Mesendoderm (in vitro differentiated cells): Measurements from ENCODE around the gene QRFP.

ENCODE experiments used
- DNase-seq: peaks from one replicate; pipeline ENCODE4 v3.0.0; 2013
- H2AK5ac ChIP-seq: 2 replicates; pipeline ENCODE4 v1.6.1; 2013; ENCODE audit warnings: low read length, inconsistent platforms
- H2BK120ac ChIP-seq: 2 replicates; pipeline ENCODE4 v1.6.1; 2013; ENCODE audit warnings: low read depth, mild to moderate bottlenecking, low read length, moderate library complexity, mixed read lengths
- H2BK15ac ChIP-seq: replicated peaks from 2 replicates; pipeline ENCODE4 v1.6.1; 2013; ENCODE audit warnings: low read depth, mild to moderate bottlenecking, moderate library complexity
- H2BK5ac ChIP-seq: 2 replicates; pipeline ENCODE4 v1.6.1; 2013; ENCODE audit warnings: low read length, inconsistent platforms
- H3K18ac ChIP-seq: 2 replicates; pipeline ENCODE4 v1.6.1; 2013; ENCODE audit warnings: mild to moderate bottlenecking, low read length, mixed read lengths
- H3K23ac ChIP-seq: one replicate; pipeline ENCODE4 v1.6.1; 2013; ENCODE audit warnings: low read length
- H3K27ac ChIP-seq: 2 replicates; pipeline ENCODE4 v1.5.1; 2013; ENCODE audit warnings: low read depth, mild to moderate bottlenecking, inconsistent platforms, low read length, moderate library complexity
- H3K27me3 ChIP-seq: 2 replicates; pipeline ENCODE4 v1.6.1; 2013; ENCODE audit warnings: low read length, control low read depth, mild to moderate bottlenecking, inconsistent platforms; ENCODE audit not compliant: insufficient read depth, poor library complexity
- H3K36me3 ChIP-seq: 2 replicates; pipeline ENCODE4 v1.6.1; 2013; ENCODE audit warnings: low read length, inconsistent platforms; ENCODE audit not compliant: control insufficient read depth, insufficient read depth
- H3K4ac ChIP-seq: one replicate; pipeline ENCODE4 v1.6.1; 2013; ENCODE audit warnings: low read depth, mild to moderate bottlenecking, low read length, moderate library complexity
- H3K4me1 ChIP-seq: 2 replicates; pipeline ENCODE4 v1.6.1; 2013; ENCODE audit warnings: low read depth, low read length, inconsistent platforms; ENCODE audit not compliant: control insufficient read depth
- H3K4me2 ChIP-seq: 2 replicates; pipeline ENCODE4 v1.6.1; 2013; ENCODE audit warnings: low read length
- H3K4me3 ChIP-seq: 2 replicates; pipeline ENCODE4 v1.5.1; 2013; ENCODE audit warnings: mild to moderate bottlenecking, low read length
- H3K56ac ChIP-seq: one replicate; pipeline ENCODE4 v1.6.1; 2013; ENCODE audit warnings: low read length
- H3K79me1 ChIP-seq: 2 replicates; pipeline ENCODE4 v1.6.1; 2013; ENCODE audit warnings: low read length, inconsistent platforms
- H3K79me2 ChIP-seq: 2 replicates; pipeline ENCODE4 v1.6.1; 2013; ENCODE audit warnings: mild to moderate bottlenecking, low read length; ENCODE audit not compliant: control insufficient read depth, insufficient read depth
- H3K9ac ChIP-seq: 2 replicates; pipeline ENCODE4 v1.6.1; 2013; ENCODE audit warnings: low read length, inconsistent platforms
- H4K5ac ChIP-seq: one replicate; pipeline ENCODE4 v1.6.1; 2013; ENCODE audit warnings: low read length
- H4K8ac ChIP-seq: one replicate; pipeline ENCODE4 v1.6.1; 2013; ENCODE audit warnings: low read depth, mild to moderate bottlenecking, control low read depth, low read length, moderate library complexity
- WGBS: extraction: QIAGEN DNeasy Blood & Tissue Kit; methylation state at CpG from one replicate; pipeline ENCODE4 v1.1.7; 2013; ENCODE audit warnings: low lambda C conversion rate, missing lambda C conversion rate; ENCODE audit not compliant: insufficient coverage; ENCODE audit errors: extremely low coverage; 5-methylcytosine and 5-hydroxymethylcytosine counted together

QRFP gene

GRCh38 chr9:130872912-130873503 is 23.6 kb downstream of the QRFP start:
- H3K56ac ChIP-seq: no peak overlapping the region
- no peak for DNase-seq
- no peak overlapping the region for H3K4ac ChIP-seq
- H4K8ac ChIP-seq: no peak overlapping the region
- H2BK5ac ChIP-seq: no peak overlapping the region
- H3K27ac ChIP-seq: no peak overlapping the region
- H3K18ac ChIP-seq: no peak overlapping the region
- no peak overlapping the region for H4K5ac ChIP-seq
- no peak overlapping the region for H3K4me3 ChIP-seq
- H3K4me1 ChIP-seq: no peaks in the 10 kb centered on the region
- H3K79me2 ChIP-seq: peaks cover 3% of the 10 kb centered on the region
- H3K27me3 ChIP-seq: no peaks in the 10 kb centered on the region
- peaks cover 15% of the 10 kb centered on the region for H3K36me3 ChIP-seq
- no peak overlapping the region for H3K4me2 ChIP-seq
- no peak overlapping the region for H3K23ac ChIP-seq
- no peak overlapping the region for H2AK5ac ChIP-seq
- H3K79me1 ChIP-seq: peaks cover 9% of the 10 kb centered on the region
- H3K9ac ChIP-seq: no peak overlapping the region
- H2BK15ac ChIP-seq: no peak overlapping the region
- H2BK120ac ChIP-seq: no peak overlapping the region
- no CpG with 5 or more reads among the region's 15 CpGs for WGBS

GRCh38 chr9:130872508-130872907 is 24.1 kb downstream of the QRFP start:
- Histone ChIP-seq H2AK5ac (no peak overlapping the region), H4K5ac (no peak overlapping the region), H3K27me3 (no peaks in the 10 kb centered on the region), H3K4me2 (no peak overlapping the region), H3K18ac (no peak overlapping the region), H3K79me2 (peaks cover 4% of the 10 kb centered on the region), H3K79me1 (peaks cover 11% of the 10 kb centered on the region), H3K56ac (no peak overlapping the region), H3K4me1 (no peaks in the 10 kb centered on the region), H3K4ac (no peak overlapping the region), H3K4me3 (no peak overlapping the region), H3K36me3 (peaks cover 15% of the 10 kb centered on the region), H3K9ac (no peak overlapping the region), H3K27ac (no peak overlapping the region), H4K8ac (no peak overlapping the region), H2BK15ac (no peak overlapping the region), H2BK120ac (no peak overlapping the region), H3K23ac (no peak overlapping the region), H2BK5ac (no peak overlapping the region)
- no CpG with 5 or more reads among the region's 9 CpGs for WGBS
- no peak for DNase-seq

- Histone ChIP-seq H2BK120ac (no peak overlapping the region), H3K27me3 (no peaks in the 10 kb centered on the region), H4K8ac (no peak overlapping the region), H3K4ac (no peak overlapping the region), H2BK5ac (no peak overlapping the region), H3K79me1 (peaks cover 13% of the 10 kb centered on the region), H3K9ac (no peak overlapping the region), H3K27ac (no peak overlapping the region), H3K23ac (no peak overlapping the region), H2AK5ac (no peak overlapping the region), H2BK15ac (no peak overlapping the region), H3K79me2 (peaks cover 8% of the 10 kb centered on the region), H3K18ac (no peak overlapping the region), H3K4me3 (no peak overlapping the region), H4K5ac (no peak overlapping the region), H3K4me2 (no peak overlapping the region), H3K4me1 (no peaks in the 10 kb centered on the region), H3K56ac (no peak overlapping the region), H3K36me3 (peaks cover 13% of the 10 kb centered on the region)
- WGBS: no CpG with 5 or more reads among the region's 15 CpGs
- no peak for DNase-seq
Measured at GRCh38 chr9:130872093-130872492, 24.5 kb downstream of the QRFP start.

GRCh38 chr9:130871395-130872062 is 25.1 kb downstream of the QRFP start:
- Histone ChIP-seq H3K23ac (no peak overlapping the region), H3K79me2 (peaks cover 9% of the 10 kb centered on the region), H3K27me3 (no peaks in the 10 kb centered on the region), H2BK5ac (no peak overlapping the region), H4K5ac (no peak overlapping the region), H3K79me1 (peaks cover 14% of the 10 kb centered on the region), H3K4me3 (no peak overlapping the region), H3K36me3 (peaks cover 13% of the 10 kb centered on the region), H2AK5ac (no peak overlapping the region), H3K4ac (no peak overlapping the region), H3K27ac (no peak overlapping the region), H2BK15ac (no peak overlapping the region), H3K4me2 (no peak overlapping the region), H4K8ac (no peak overlapping the region), H3K18ac (no peak overlapping the region), H2BK120ac (no peak overlapping the region), H3K9ac (no peak overlapping the region), H3K4me1 (no peaks in the 10 kb centered on the region), H3K56ac (no peak overlapping the region)
- no CpG with 5 or more reads among the region's 10 CpGs for WGBS
- no peak for DNase-seq

GRCh38 chr9:130870491-130871381 is 25.9 kb downstream of the QRFP start:
- Histone ChIP-seq H3K4me3 (no peak overlapping the region), H2BK15ac (no peak overlapping the region), H3K18ac (no peak overlapping the region), H4K8ac (no peak overlapping the region), H3K36me3 (peaks cover 13% of the 10 kb centered on the region), H2AK5ac (no peak overlapping the region), H2BK5ac (no peak overlapping the region), H3K9ac (no peak overlapping the region), H3K79me1 (peaks cover 14% of the 10 kb centered on the region), H3K79me2 (peaks cover 9% of the 10 kb centered on the region), H3K4ac (no peak overlapping the region), H4K5ac (no peak overlapping the region), H3K56ac (no peak overlapping the region), H3K4me1 (no peaks in the 10 kb centered on the region), H3K23ac (no peak overlapping the region), H2BK120ac (no peak overlapping the region), H3K27me3 (no peaks in the 10 kb centered on the region), H3K4me2 (no peak overlapping the region), H3K27ac (no peak overlapping the region)
- no CpG with 5 or more reads among the region's 17 CpGs for WGBS
- no peak for DNase-seq
